ENCODE measurements around the gene GNG2. TPM values are rescaled to one million over a fixed set of nuclear protein-coding genes. Genes with fewer than 3 reads are reported as not detected.
A peak's percentile ranks its signal among the peaks of the same experiment; 100 is the strongest.

GNG2 gene
- total RNA-seq, result 100 to 1,000 TPM in 2 of 5 donors, 10 to 100 TPM in 3; 82.2 to 197 (median 99.0) TPM
- 170 TPM for total RNA-seq (2013)
- total RNA-seq, result 64.9 to 326 (median 145) reads per million in 29 experiments

GRCh38 chr14:51860164-51860824, at the start of gene GNG2:
GNG2 (plus strand) TSS chr14:51860612; CDS start chr14:51950679, 90,067 bp downstream.
- ChIA-PET CTCF (interaction anchor here (0.6 to 3.4 kb wide), 21 partner anchors 10 to 1024 kb away, joined by 3 to 44 read pairs (median 4); no protein-coding TSS in a partner anchor), POLR2A (interaction anchor here (0.6 to 3.1 kb wide), 26 partner anchors 8 to 1131 kb away, joined by 3 to 152 read pairs (median 5); no protein-coding TSS in a partner anchor)
- H3K4me1 ChIP-seq (ENCODE audit: control insufficient read depth in 1 of 2, extremely low read depth in 1 of 2, insufficient read depth in 2 of 2, low read length in 2 of 2), result peaks cover 33 to 56% of the 10 kb centered on the region in 2 experiments
- peaks cover 4% of the 10 kb centered on the region for H3K36me3 Mint-ChIP-seq
- under 1% methylated on average over 21 of the region's 22 CpGs for WGBS (ENCODE audit: insufficient coverage)
- H3K9me3 ChIP-seq, result no peaks in the 10 kb centered on the region
- ATAC-seq (replicated peaks in 1 of 4) (peak; percentile 97 to 99 (median 99)), DNase-seq (peak; percentile 66 to 92 (median 82))
- H3K9me3 Mint-ChIP-seq, result peaks cover 0 to 3% (median 0%) of the 10 kb centered on the region in 3 donors
- H3K36me3 ChIP-seq (ENCODE audit: control insufficient read depth in 2 of 2, extremely low read depth in 1 of 2, insufficient read depth in 1 of 2, low read length in 1 of 2), result no peaks in the 10 kb centered on the region
- H3K27ac Mint-ChIP-seq, result peak within 1 kb of the TSS; percentile 96 to 97
- peak within 1 kb of the TSS; percentile 95 to 96 (median 96) for H3K4me3 Mint-ChIP-seq
- no peaks in the 10 kb centered on the region for H3K27me3 Mint-ChIP-seq
- H3K4me1 Mint-ChIP-seq, result peaks cover 58 to 94% (median 64%) of the 10 kb centered on the region in 3 donors
- H3K4me3 ChIP-seq (ENCODE audit: control insufficient read depth in 1 of 2, extremely low read depth in 1 of 2, low read length in 1 of 2), result peak within 1 kb of the TSS; percentile 79 to 97
- no peaks in the 10 kb centered on the region for H3K27me3 ChIP-seq (replicated peaks in 1 of 2; ENCODE audit: control insufficient read depth in 2 of 2, extremely low read depth in 1 of 2, insufficient read depth in 2 of 2, low read length in 1 of 2)
- peak within 1 kb of the TSS; percentile 94 for H3K27ac ChIP-seq (ENCODE audit: low read length)

GRCh38 chr14:51811706-51812105, 48.7 kb upstream of the GNG2 start:
- Mint-ChIP-seq H3K9me3 (peaks cover 4 to 6% (median 4%) of the 10 kb centered on the region in 3 donors), H3K27ac (no peak overlapping the region), H3K4me3 (no peak overlapping the region), H3K4me1 (peaks cover 0 to 5% (median 0%) of the 10 kb centered on the region in 3 donors), H3K36me3 (no peaks in the 10 kb centered on the region), H3K27me3 (no peaks in the 10 kb centered on the region)
- Histone ChIP-seq H3K4me3 (ENCODE audit: control insufficient read depth in 1 of 2, extremely low read depth in 1 of 2, low read length in 1 of 2) (no peak overlapping the region), H3K4me1 (ENCODE audit: control insufficient read depth in 1 of 2, extremely low read depth in 1 of 2, insufficient read depth in 2 of 2, low read length in 2 of 2) (no peaks in the 10 kb centered on the region), H3K36me3 (ENCODE audit: control insufficient read depth in 2 of 2, extremely low read depth in 1 of 2, insufficient read depth in 1 of 2, low read length in 1 of 2) (no peaks in the 10 kb centered on the region), H3K27me3 (replicated peaks in 1 of 2; ENCODE audit: control insufficient read depth in 2 of 2, extremely low read depth in 1 of 2, insufficient read depth in 2 of 2, low read length in 1 of 2) (peaks cover 0 to 5% of the 10 kb centered on the region in 2 experiments), H3K27ac (ENCODE audit: low read length) (no peak overlapping the region), H3K9me3 (no peaks in the 10 kb centered on the region)
- DNase-seq, result no peak
- POLR2A ChIA-PET, result no interaction called here
- CTCF ChIA-PET, result no interaction called here
- no peak for ATAC-seq (replicated peaks in 1 of 4)

GRCh38 chr14:51816031-51816430, 44.4 kb upstream of the GNG2 start:
- ATAC-seq (replicated peaks in 1 of 4), result no peak

GRCh38 chr14:51817326-51817725, 43.1 kb upstream of the GNG2 start:
- Histone ChIP-seq H3K9me3 (no peaks in the 10 kb centered on the region), H3K27ac (ENCODE audit: low read length) (no peak overlapping the region), H3K36me3 (ENCODE audit: control insufficient read depth in 2 of 2, extremely low read depth in 1 of 2, insufficient read depth in 1 of 2, low read length in 1 of 2) (no peaks in the 10 kb centered on the region), H3K4me3 (ENCODE audit: control insufficient read depth in 1 of 2, extremely low read depth in 1 of 2, low read length in 1 of 2) (no peak overlapping the region), H3K4me1 (ENCODE audit: control insufficient read depth in 1 of 2, extremely low read depth in 1 of 2, insufficient read depth in 2 of 2, low read length in 2 of 2) (no peaks in the 10 kb centered on the region), H3K27me3 (replicated peaks in 1 of 2; ENCODE audit: control insufficient read depth in 2 of 2, extremely low read depth in 1 of 2, insufficient read depth in 2 of 2, low read length in 1 of 2) (peaks cover 0 to 5% of the 10 kb centered on the region in 2 experiments)
- Mint-ChIP-seq H3K27ac (no peak overlapping the region), H3K27me3 (peaks cover 4 to 6% of the 10 kb centered on the region in 2 donors), H3K36me3 (no peaks in the 10 kb centered on the region), H3K4me1 (no peaks in the 10 kb centered on the region), H3K9me3 (no peaks in the 10 kb centered on the region), H3K4me3 (no peak overlapping the region)
- CTCF ChIA-PET, result no interaction called here
- no peak for ATAC-seq (replicated peaks in 1 of 4)
- no CpG with 5 or more reads among the region's 2 CpGs for WGBS (ENCODE audit: insufficient coverage)
- no peak for DNase-seq
- POLR2A ChIA-PET, result interaction anchor here in 1 of 2 donors (1.1 kb wide), 1 partner anchor 9 kb away, joined by 3 read pairs; no protein-coding TSS in a partner anchor

More at GRCh38 chr14:51816031-51816430, 44.4 kb upstream of the GNG2 start:
- no peaks in the 10 kb centered on the region for H3K9me3 ChIP-seq
- ChIA-PET POLR2A (interaction anchor here in 1 of 2 donors (1.1 kb wide), 1 partner anchor 8 kb away, joined by 3 read pairs; no protein-coding TSS in a partner anchor), CTCF (no interaction called here)
- DNase-seq, result no peak
- Mint-ChIP-seq H3K27me3 (peaks cover 4 to 6% of the 10 kb centered on the region in 2 donors), H3K27ac (no peak overlapping the region), H3K9me3 (no peaks in the 10 kb centered on the region), H3K4me1 (no peaks in the 10 kb centered on the region), H3K36me3 (no peaks in the 10 kb centered on the region), H3K4me3 (no peak overlapping the region)
- H3K4me1 ChIP-seq (ENCODE audit: control insufficient read depth in 1 of 2, extremely low read depth in 1 of 2, insufficient read depth in 2 of 2, low read length in 2 of 2), result no peaks in the 10 kb centered on the region
- H3K4me3 ChIP-seq (ENCODE audit: control insufficient read depth in 1 of 2, extremely low read depth in 1 of 2, low read length in 1 of 2), result no peak overlapping the region
- H3K36me3 ChIP-seq (ENCODE audit: control insufficient read depth in 2 of 2, extremely low read depth in 1 of 2, insufficient read depth in 1 of 2, low read length in 1 of 2), result no peaks in the 10 kb centered on the region
- WGBS (ENCODE audit: insufficient coverage), result 90% methylated on average over 5 of the region's 15 CpGs
- H3K27me3 ChIP-seq (replicated peaks in 1 of 2; ENCODE audit: control insufficient read depth in 2 of 2, extremely low read depth in 1 of 2, insufficient read depth in 2 of 2, low read length in 1 of 2), result peaks cover 0 to 5% of the 10 kb centered on the region in 2 experiments
- H3K27ac ChIP-seq (ENCODE audit: low read length), result no peak overlapping the region

- ChIA-PET POLR2A (interaction anchor here in 1 of 2 donors (0.6 kb wide), 1 partner anchor 1896 kb away, joined by 3 read pairs; no protein-coding TSS in a partner anchor), CTCF (no interaction called here)
- no peaks in the 10 kb centered on the region for H3K9me3 Mint-ChIP-seq
- no peak overlapping the region for H3K4me3 Mint-ChIP-seq
- no peaks in the 10 kb centered on the region for H3K36me3 Mint-ChIP-seq
- H3K9me3 ChIP-seq, result no peaks in the 10 kb centered on the region
- H3K27me3 Mint-ChIP-seq, result peaks cover 6 to 7% of the 10 kb centered on the region in 2 donors
- H3K4me1 ChIP-seq (ENCODE audit: control insufficient read depth in 1 of 2, extremely low read depth in 1 of 2, insufficient read depth in 2 of 2, low read length in 2 of 2), result no peaks in the 10 kb centered on the region
- no peaks in the 10 kb centered on the region for H3K36me3 ChIP-seq (ENCODE audit: control insufficient read depth in 2 of 2, extremely low read depth in 1 of 2, insufficient read depth in 1 of 2, low read length in 1 of 2)
- no peak overlapping the region for H3K27ac Mint-ChIP-seq
- ATAC-seq (replicated peaks in 1 of 4) (no peak), DNase-seq (no peak)
- no peak overlapping the region for H3K27ac ChIP-seq (ENCODE audit: low read length)
- no peaks in the 10 kb centered on the region for H3K4me1 Mint-ChIP-seq
- H3K27me3 ChIP-seq (replicated peaks in 1 of 2; ENCODE audit: control insufficient read depth in 2 of 2, extremely low read depth in 1 of 2, insufficient read depth in 2 of 2, low read length in 1 of 2), result peaks cover 0 to 5% of the 10 kb centered on the region in 2 experiments
- H3K4me3 ChIP-seq (ENCODE audit: control insufficient read depth in 1 of 2, extremely low read depth in 1 of 2, low read length in 1 of 2), result no peak overlapping the region
- WGBS (ENCODE audit: insufficient coverage), result 83% methylated on average over 6 of the region's 9 CpGs
Observed at GRCh38 chr14:51818748-51819380, 41.5 kb upstream of the GNG2 start.

- Histone ChIP-seq H3K9me3 (no peaks in the 10 kb centered on the region), H3K4me1 (ENCODE audit: control insufficient read depth in 1 of 2, extremely low read depth in 1 of 2, insufficient read depth in 2 of 2, low read length in 2 of 2) (peaks cover 0 to 4% of the 10 kb centered on the region in 2 experiments), H3K36me3 (ENCODE audit: control insufficient read depth in 2 of 2, extremely low read depth in 1 of 2, insufficient read depth in 1 of 2, low read length in 1 of 2) (no peaks in the 10 kb centered on the region), H3K4me3 (ENCODE audit: control insufficient read depth in 1 of 2, extremely low read depth in 1 of 2, low read length in 1 of 2) (no peak overlapping the region), H3K27ac (ENCODE audit: low read length) (no peak overlapping the region), H3K27me3 (replicated peaks in 1 of 2; ENCODE audit: control insufficient read depth in 2 of 2, extremely low read depth in 1 of 2, insufficient read depth in 2 of 2, low read length in 1 of 2) (no peaks in the 10 kb centered on the region)
- peaks cover 6 to 7% of the 10 kb centered on the region in 2 donors for H3K27me3 Mint-ChIP-seq
- no peak overlapping the region for H3K4me3 Mint-ChIP-seq
- no peaks in the 10 kb centered on the region for H3K4me1 Mint-ChIP-seq
- H3K36me3 Mint-ChIP-seq, result no peaks in the 10 kb centered on the region
- POLR2A ChIA-PET, result no interaction called here
- DNase-seq (no peak), ATAC-seq (replicated peaks in 1 of 4) (no peak)
- H3K9me3 Mint-ChIP-seq, result no peaks in the 10 kb centered on the region
- no peak overlapping the region for H3K27ac Mint-ChIP-seq
- CTCF ChIA-PET, result no interaction called here
Observed at GRCh38 chr14:51821822-51822221, 38.6 kb upstream of the GNG2 start.
